Sigmoid colon (tissue), 7 donors: Measurements from ENCODE around the gene PHB1. TPM values are rescaled to one million over a fixed set of nuclear protein-coding genes. Genes with fewer than 3 reads are reported as not detected.
"Not testable (repeated sequence)": the region's sequence is repeated elsewhere in the genome, so short reads cannot be mapped to it uniquely, and the experiment has no call there.

Source experiments
- DNase-seq: peaks from one replicate; pipeline ENCODE4 v3.0.0-alpha.2; 2019
- H3K27ac ChIP-seq, 4 donors: fragments of 200-600 bp; sonication (generic); one replicate each; pipeline ENCODE4 v1.5.1; 2016 to 2019; ENCODE audit warnings: mild to moderate bottlenecking in 1 of 4
- H3K27me3 ChIP-seq, 3 donors: fragments of 200-600 bp; sonication (generic); one replicate each; pipeline ENCODE4 v1.5.1; 2019; ENCODE audit warnings: mild to moderate bottlenecking in 1 of 3
- H3K36me3 ChIP-seq, 4 donors: fragments of 200-600 bp; sonication (generic); one replicate each; pipeline ENCODE4 v1.5.1; 2016 to 2019
- H3K4me1 ChIP-seq, 4 donors: fragments of 200-600 bp; sonication (generic); one replicate each; pipeline ENCODE4 v1.5.1; 2017 to 2019
- H3K4me3 ChIP-seq, 4 donors: fragments of 200-600 bp; sonication (generic); one replicate each; pipeline ENCODE4 v1.5.1; 2017 to 2019; ENCODE audit warnings: mild to moderate bottlenecking in 2 of 4, moderate library complexity in 1 of 4
- H3K9me3 ChIP-seq, 4 donors: fragments of 200-600 bp in 3 of 4; sonication (generic) in 3 of 4; one replicate each; pipeline versions ENCODE4 v1.5.1 to v1.6.1; 2013 to 2019
- EP300 ChIP-seq, 4 donors: sonication (generic); formaldehyde crosslinking; IDR thresholded peaks; one replicate each; pipeline ENCODE4 v1.6.1; 2017; ENCODE audit warnings: antibody characterized with exemption in 4 of 4
- POLR2A ChIP-seq, 2 donors: fragments of 450-650 bp; IDR thresholded peaks; one replicate each; pipeline ENCODE4 v1.6.1; 2016; ENCODE audit warnings: antibody characterized with exemption in 2 of 2, mild to moderate bottlenecking in 2 of 2, moderate library complexity in 2 of 2
- POLR2AphosphoS5 ChIP-seq, 4 donors: sonication (generic); formaldehyde crosslinking; IDR thresholded peaks; one replicate each; pipeline ENCODE4 v1.6.1; 2017; ENCODE audit warnings: antibody characterized with exemption in 4 of 4
- WGBS, 2 donors: extraction: QIAGEN DNeasy Blood & Tissue Kit; methylation state at CpG; one replicate each; pipeline ENCODE4 v1.1.7; 2013; 5-methylcytosine and 5-hydroxymethylcytosine counted together
- intact Hi-C: fragments of 100-400 bp; cut with DNase I; formaldehyde crosslinking; loops from one replicate; pipeline ENCODE4 v1.15.1; 2023
- polyA plus RNA-seq, 3 donors: library from polyadenylated mRNA; stranded (reverse); fragments of 200-250 nt; gene quantifications; one replicate each; pipeline ENCODE4 v1.2.3, GENCODE V29; 2013
- total RNA-seq, 4 donors: library from RNA; depleted of rRNA; stranded (reverse); fragments of >200 nt; gene quantifications; one replicate each; pipeline ENCODE4 v1.1.0, GENCODE V29; 2016
- TF ChIP-seq, protein P1 (sequence below), 4 experiments: fragments of 450-650 bp in 3 of 4; fragments of 200-600 bp in 1 of 4; IDR thresholded peaks; one replicate each; pipeline ENCODE4 v1.5.1; 2016 to 2019; ENCODE audit warnings: antibody characterized with exemption in 4 of 4, mild to moderate bottlenecking in 3 of 4, moderate library complexity in 2 of 4
- donor health status: healthy with polysubstance abuse.
- donor health status: Bipolar disorder and iron deficiency.
- donor health status: healthy.

Gene PHB1
- total and polyA plus RNA-seq, 7 donors: 70.9 to 279 (median 105) TPM

DNA sequence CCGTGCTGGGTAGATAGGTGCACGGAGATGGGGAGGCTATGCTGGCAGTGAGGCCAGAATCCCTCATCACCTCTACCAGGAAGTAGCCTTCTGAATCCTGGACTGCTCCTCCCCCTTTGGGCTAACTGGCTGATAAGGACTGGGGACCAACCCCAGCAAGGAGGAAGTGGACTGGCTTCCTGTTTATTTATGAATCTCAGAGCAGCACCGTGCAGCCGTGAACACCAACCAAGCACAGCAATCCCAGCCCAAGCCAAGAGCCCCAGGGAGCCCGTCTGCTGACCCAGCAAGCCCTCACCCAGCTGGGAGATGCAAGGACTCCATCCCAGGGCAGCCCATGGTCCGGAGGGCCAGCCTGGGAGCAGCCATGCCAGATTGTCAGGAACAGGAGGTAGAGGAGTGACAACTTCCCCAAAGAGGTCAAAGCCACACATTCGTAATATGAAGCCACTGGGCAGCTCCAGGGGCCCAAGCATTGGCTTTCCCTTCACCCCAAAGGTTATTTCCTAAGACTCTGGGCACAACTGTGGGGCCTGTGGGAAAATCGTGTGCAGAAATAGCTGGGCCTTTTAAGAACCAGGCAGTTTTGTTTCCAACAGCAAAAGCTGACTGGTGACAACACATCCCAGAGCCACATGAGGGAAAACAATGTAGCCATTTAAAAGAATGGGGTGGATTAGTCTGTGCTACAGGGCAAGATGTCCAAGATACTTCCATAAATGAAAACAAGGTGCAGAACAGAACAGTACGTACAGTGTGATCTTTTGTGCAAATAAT, 23.9 kb downstream of the PHB1 start:
- no peaks in the 10 kb centered on the region for H3K36me3 ChIP-seq
- peak overlapping the region; percentile 48 to 80 (median 76) for H3K27ac ChIP-seq
- H3K4me3 ChIP-seq: no peak overlapping the region
- WGBS, 2 donors: 51 to 59% methylated on average over 9 of the region's 9 CpGs
- no peak for DNase-seq
- intact Hi-C loops: no loop called here
- no peaks in the 10 kb centered on the region for H3K9me3 ChIP-seq
- peaks cover 0 to 66% (median 53%) of the 10 kb centered on the region in 4 donors for H3K4me1 ChIP-seq
- no peaks in the 10 kb centered on the region for H3K27me3 ChIP-seq
- peak in 1 of 4 donors; percentile 18 for TF ChIP-seq POLR2AphosphoS5 (IDR thresholded peaks at IDR 0.05)
- peak in 1 of 4 donors; percentile 17 for TF ChIP-seq EP300 (IDR thresholded peaks at IDR 0.05)
- no peak for TF ChIP-seq POLR2A (IDR thresholded peaks at IDR 0.05)
- TF ChIP-seq, protein P1, sequence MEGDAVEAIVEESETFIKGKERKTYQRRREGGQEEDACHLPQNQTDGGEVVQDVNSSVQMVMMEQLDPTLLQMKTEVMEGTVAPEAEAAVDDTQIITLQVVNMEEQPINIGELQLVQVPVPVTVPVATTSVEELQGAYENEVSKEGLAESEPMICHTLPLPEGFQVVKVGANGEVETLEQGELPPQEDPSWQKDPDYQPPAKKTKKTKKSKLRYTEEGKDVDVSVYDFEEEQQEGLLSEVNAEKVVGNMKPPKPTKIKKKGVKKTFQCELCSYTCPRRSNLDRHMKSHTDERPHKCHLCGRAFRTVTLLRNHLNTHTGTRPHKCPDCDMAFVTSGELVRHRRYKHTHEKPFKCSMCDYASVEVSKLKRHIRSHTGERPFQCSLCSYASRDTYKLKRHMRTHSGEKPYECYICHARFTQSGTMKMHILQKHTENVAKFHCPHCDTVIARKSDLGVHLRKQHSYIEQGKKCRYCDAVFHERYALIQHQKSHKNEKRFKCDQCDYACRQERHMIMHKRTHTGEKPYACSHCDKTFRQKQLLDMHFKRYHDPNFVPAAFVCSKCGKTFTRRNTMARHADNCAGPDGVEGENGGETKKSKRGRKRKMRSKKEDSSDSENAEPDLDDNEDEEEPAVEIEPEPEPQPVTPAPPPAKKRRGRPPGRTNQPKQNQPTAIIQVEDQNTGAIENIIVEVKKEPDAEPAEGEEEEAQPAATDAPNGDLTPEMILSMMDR (IDR thresholded peaks at IDR 0.05): no peak

DNA sequence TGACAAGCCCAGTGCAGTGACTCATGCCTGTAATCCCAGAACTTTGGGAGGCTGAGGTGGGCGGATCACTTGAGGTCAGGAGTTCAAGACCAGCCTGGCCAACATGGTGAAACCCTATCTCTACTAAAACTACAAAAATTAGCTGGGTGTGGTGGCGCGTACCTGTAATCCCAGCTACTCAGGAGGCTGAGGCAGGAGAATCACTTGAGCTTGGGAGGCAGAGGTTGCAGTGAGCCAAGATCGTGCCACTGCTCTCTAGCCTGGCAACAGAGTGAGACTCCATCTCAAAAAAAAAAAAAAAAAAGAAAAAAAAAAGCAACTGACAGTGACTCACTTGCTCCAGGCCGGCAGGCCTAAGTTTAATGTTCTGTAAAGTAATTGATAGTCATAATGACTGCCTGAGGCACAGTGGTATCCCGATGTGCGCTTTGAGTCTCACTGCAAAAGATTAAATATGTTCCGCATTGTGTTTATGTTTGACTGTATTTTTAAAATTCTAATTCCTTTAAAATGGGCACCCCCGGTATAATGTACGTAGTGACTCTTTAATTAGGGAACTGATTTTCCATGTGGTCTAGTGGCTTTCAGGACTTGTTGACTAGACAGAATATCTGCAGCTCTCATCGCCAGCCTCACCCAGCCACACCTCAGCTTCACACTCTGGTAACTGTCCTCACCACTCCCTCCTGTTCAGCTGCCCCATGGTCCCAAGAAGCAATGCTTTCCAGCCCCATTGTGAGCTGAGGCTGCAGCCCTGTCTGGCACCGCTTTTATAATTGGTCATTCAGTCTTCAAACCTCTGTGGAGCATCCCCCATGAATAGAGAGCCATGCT, 25.0 kb downstream of the PHB1 start:
- peaks cover 0 to 74% (median 58%) of the 10 kb centered on the region in 4 donors for H3K4me1 ChIP-seq
- DNase-seq, intact Hi-C loops, H3K27me3 ChIP-seq, H3K9me3 ChIP-seq, H3K4me3 ChIP-seq, H3K36me3 ChIP-seq: not testable (repeated sequence)
- 74 to 80% methylated on average over 12 of the region's 12 CpGs for WGBS, 2 donors
- peak overlapping the region; percentile 48 to 80 (median 76) for H3K27ac ChIP-seq

DNA sequence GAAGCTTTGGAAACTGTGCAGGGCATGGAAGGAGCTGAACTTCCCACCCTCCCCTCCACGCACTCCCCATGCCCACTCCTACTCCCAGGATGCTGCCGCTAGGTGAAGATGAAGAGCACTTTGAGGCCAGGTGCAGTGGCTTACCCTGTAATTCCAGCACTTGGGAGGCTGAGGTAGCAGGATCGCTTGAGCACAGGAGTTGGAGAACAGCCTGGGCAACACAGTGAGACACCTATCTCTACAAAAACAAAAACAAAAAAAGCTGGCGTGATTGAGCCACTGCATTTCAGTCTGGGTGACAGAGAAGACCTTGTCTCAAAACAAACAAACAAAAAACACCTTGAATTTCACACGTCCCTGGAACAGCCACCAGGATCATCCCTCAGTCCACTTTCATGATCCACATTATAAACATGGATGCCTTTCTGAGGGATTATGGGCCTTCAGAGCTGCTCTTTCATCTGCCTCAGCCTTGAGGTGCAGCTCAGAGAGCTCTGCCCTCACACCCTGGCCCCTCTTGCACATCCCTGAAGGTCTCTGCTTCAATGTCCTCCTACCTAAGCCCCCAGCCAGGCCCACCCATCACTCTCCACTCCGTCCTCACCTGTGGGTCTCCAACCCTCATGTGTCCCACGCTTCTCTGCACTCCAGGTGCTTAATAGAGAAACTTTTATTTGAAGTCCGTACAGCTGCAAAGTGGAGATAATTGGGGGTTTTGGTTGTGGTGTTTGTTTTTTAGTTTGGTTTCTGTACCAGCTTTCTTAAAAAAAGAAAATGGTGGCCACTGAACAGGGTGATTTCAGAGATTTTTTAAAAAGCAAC, 25.8 kb downstream of the PHB1 start:
- Histone ChIP-seq H3K4me1 (peaks cover 0 to 65% (median 54%) of the 10 kb centered on the region in 4 donors), H3K27ac (peak overlapping the region in 3 of 4 donors; percentile 0 to 80 (median 29))
- intact Hi-C loops: no loop called here

DNA sequence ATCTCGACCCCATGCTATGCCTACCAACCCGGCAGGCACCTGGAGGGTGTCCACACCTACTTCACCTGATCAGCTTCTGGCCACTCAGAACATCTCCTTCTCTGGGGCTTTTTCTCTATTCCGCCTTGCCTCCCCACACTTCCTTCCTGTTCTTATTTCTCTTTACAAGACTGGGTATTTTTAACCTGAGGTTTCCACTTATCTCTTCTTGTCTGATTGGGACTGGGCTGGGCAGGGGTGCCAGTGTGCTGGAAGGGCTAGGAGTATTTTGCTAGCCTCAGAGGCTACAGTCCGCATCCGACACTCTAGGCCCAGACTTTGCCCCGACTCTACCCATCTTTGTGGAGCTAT, 26.4 kb downstream of the PHB1 start:
- H3K27me3 ChIP-seq: no peaks in the 10 kb centered on the region
- peaks cover 0 to 59% (median 52%) of the 10 kb centered on the region in 4 donors for H3K4me1 ChIP-seq
- TF ChIP-seq POLR2A (IDR thresholded peaks at IDR 0.05): no peak
- TF ChIP-seq, protein P1 (IDR thresholded peaks at IDR 0.05): no peak
- no peak for TF ChIP-seq POLR2AphosphoS5 (IDR thresholded peaks at IDR 0.05)
- TF ChIP-seq EP300 (IDR thresholded peaks at IDR 0.05): no peak
- H3K36me3 ChIP-seq: no peaks in the 10 kb centered on the region
- H3K27ac ChIP-seq: no peak overlapping the region
- intact Hi-C loops: no loop called here
- no peak for DNase-seq
- H3K4me3 ChIP-seq: no peak overlapping the region
- H3K9me3 ChIP-seq: no peaks in the 10 kb centered on the region
- 57 to 87% methylated on average over 6 of the region's 6 CpGs for WGBS, 2 donors

More for the DNA sequence above, 25.8 kb downstream of the PHB1 start:
- 81 to 90% methylated on average over 8 of the region's 8 CpGs for WGBS, 2 donors
- no peaks in the 10 kb centered on the region for H3K36me3 ChIP-seq
- DNase-seq: no peak
- TF ChIP-seq, protein P1 (IDR thresholded peaks at IDR 0.05): no peak
- TF ChIP-seq POLR2A (IDR thresholded peaks at IDR 0.05) (no peak), POLR2AphosphoS5 (IDR thresholded peaks at IDR 0.05) (no peak), EP300 (IDR thresholded peaks at IDR 0.05) (no peak)
- no peaks in the 10 kb centered on the region for H3K9me3 ChIP-seq
- no peaks in the 10 kb centered on the region for H3K27me3 ChIP-seq
- H3K4me3 ChIP-seq: no peak overlapping the region
